Neural progenitor cell (in vitro differentiated cells): ENCODE measurements around the gene C9orf50. TPM values are rescaled to one million over a fixed set of nuclear protein-coding genes. Genes with fewer than 3 reads are reported as not detected.
A peak's percentile ranks its signal among the peaks of the same experiment; 100 is the strongest.
"Not testable (repeated sequence)": the region's sequence is repeated elsewhere in the genome, so short reads cannot be mapped to it uniquely, and the experiment has no call there.

Experiments used
- DNase-seq: peaks from one replicate; pipeline ENCODE4 v3.0.0-alpha.2; 2016; ENCODE audit warnings: low spot score
- H2AFZ ChIP-seq: fragments of 200-600 bp; sonication (generic); replicated peaks from 2 replicates; pipeline ENCODE4 v1.6.1; 2016; ENCODE audit warnings: antibody characterized with exemption
- H3F3A ChIP-seq: fragments of 200-600 bp; sonication (generic); 2 replicates; pipeline ENCODE4 v1.6.1; 2016; ENCODE audit warnings: antibody characterized with exemption, low read depth
- H3K27ac ChIP-seq: fragments of 200-600 bp; sonication (generic); 2 replicates; pipeline ENCODE4 v1.5.1; 2016; ENCODE audit warnings: mild to moderate bottlenecking
- H3K27me3 ChIP-seq: fragments of 200-600 bp; sonication (generic); 2 replicates; pipeline ENCODE4 v1.6.1; 2016; ENCODE audit warnings: mild to moderate bottlenecking, moderate library complexity
- H3K36me3 ChIP-seq: fragments of 200-600 bp; sonication (generic); 2 replicates; pipeline ENCODE4 v1.5.1; 2016
- H3K4me1 ChIP-seq: fragments of 200-600 bp; sonication (generic); 2 replicates; pipeline ENCODE4 v1.6.1; 2016; ENCODE audit warnings: mixed run types
- H3K4me2 ChIP-seq: fragments of 200-600 bp; sonication (generic); 2 replicates; pipeline ENCODE4 v1.6.1; 2016
- H3K4me3 ChIP-seq: fragments of 200-600 bp; sonication (generic); 2 replicates; pipeline ENCODE4 v1.5.1; 2016
- H3K79me2 ChIP-seq: fragments of 200-600 bp; sonication (generic); 2 replicates; pipeline ENCODE4 v1.6.1; 2016; ENCODE audit warnings: low read depth
- H3K9ac ChIP-seq: fragments of 200-600 bp; sonication (generic); 2 replicates; pipeline ENCODE4 v1.6.1; 2016
- H3K9me3 ChIP-seq: fragments of 200-600 bp; sonication (generic); 2 replicates; pipeline ENCODE4 v1.5.1; 2016; ENCODE audit warnings: low read depth
- H4K20me1 ChIP-seq: fragments of 200-600 bp; sonication (generic); 2 replicates; pipeline ENCODE4 v1.6.1; 2016; ENCODE audit warnings: low read depth
- H3K27ac Mint-ChIP-seq: 3 replicates; pipeline ENCODE4 v1.8.0; 2021; ENCODE audit warnings: mixed read lengths
- H3K27me3 Mint-ChIP-seq: 2 replicates; pipeline ENCODE4 v1.8.0; 2022; ENCODE audit warnings: low read depth, mild to moderate bottlenecking, inconsistent platforms, moderate library complexity, mixed read lengths; ENCODE audit not compliant: insufficient read depth
- H3K36me3 Mint-ChIP-seq: 3 replicates; pipeline ENCODE4 v1.8.0; 2021; ENCODE audit warnings: mixed read lengths
- H3K4me1 Mint-ChIP-seq: 3 replicates; pipeline ENCODE4 v1.8.0; 2021; ENCODE audit warnings: mixed read lengths
- H3K4me3 Mint-ChIP-seq: 3 replicates; pipeline ENCODE4 v1.8.0; 2021; ENCODE audit warnings: mild to moderate bottlenecking, moderate library complexity, mixed read lengths
- H3K9me3 Mint-ChIP-seq: 3 replicates; pipeline ENCODE4 v1.8.0; 2020; ENCODE audit warnings: mixed read lengths
- EZH2 ChIP-seq: fragments of 200-600 bp; sonication (generic); IDR thresholded peaks from 2 replicates; pipeline ENCODE4 v1.6.1; 2017; ENCODE audit warnings: antibody characterized with exemption, mild to moderate bottlenecking, moderate library complexity
- EZH2phosphoT487 ChIP-seq: fragments of 200-600 bp; sonication (generic); IDR thresholded peaks from 2 replicates; pipeline ENCODE4 v1.6.1; 2017; ENCODE audit warnings: antibody characterized with exemption
- total RNA-seq: library from RNA; depleted of rRNA; stranded (reverse); fragments of >200 nt; gene quantifications from 2 replicates; pipeline ENCODE4 v1.2.3, GENCODE V29; 2015; ENCODE audit warnings: low replicate concordance
- TF ChIP-seq, protein P1 (sequence below): fragments of 200-600 bp; sonication (generic); IDR thresholded peaks from 2 replicates; pipeline ENCODE4 v1.5.1; 2017; ENCODE audit warnings: antibody characterized with exemption, mild to moderate bottlenecking

The C9orf50 gene
- total RNA-seq, 1 donor from 2014 or later = not detected

DNA sequence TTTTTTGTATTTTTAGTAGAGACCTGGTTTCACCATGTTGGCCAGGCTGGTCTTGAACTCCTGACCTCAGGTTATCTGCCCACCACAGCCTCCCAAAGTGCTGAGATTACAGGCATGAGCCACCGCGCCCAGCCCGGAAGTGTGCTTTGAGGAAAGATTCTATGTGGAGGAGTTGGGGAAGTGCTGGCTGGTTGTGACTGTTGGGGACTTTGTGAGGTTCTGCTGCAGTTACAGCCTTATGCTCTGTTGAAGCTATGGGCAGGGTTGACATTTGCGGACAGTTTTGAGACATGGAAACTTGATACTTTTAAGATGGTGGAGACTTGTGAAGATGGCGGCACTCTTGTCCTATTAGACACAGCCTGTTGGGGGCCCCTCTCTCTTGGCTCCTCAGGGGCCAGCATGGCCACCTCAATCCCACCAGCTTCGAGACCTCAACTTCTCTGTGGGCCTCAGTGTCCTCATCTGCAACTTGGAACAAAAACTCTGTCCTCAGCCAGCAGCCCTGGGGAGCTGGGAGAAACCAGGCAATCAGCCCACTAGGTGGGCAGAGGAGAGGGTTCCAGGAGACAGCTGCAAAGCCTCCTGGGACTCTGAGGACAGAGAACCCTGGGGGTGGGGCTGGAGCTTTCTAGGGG is 24.9 kb downstream of the C9orf50 start:
- Mint-ChIP-seq H3K4me1 (peaks cover 74% of the 10 kb centered on the region), H3K36me3 (no peaks in the 10 kb centered on the region), H3K27me3 (peaks cover 15% of the 10 kb centered on the region), H3K4me3 (peak overlapping the region; percentile 80), H3K27ac (peak overlapping the region; percentile 91), H3K9me3 (no peaks in the 10 kb centered on the region)
- H3K9me3 ChIP-seq = no peaks in the 10 kb centered on the region
- no peak overlapping the region for H3K9ac ChIP-seq
- H4K20me1 ChIP-seq = no peaks in the 10 kb centered on the region
- TF ChIP-seq EZH2 = no peak
- TF ChIP-seq, protein P1, sequence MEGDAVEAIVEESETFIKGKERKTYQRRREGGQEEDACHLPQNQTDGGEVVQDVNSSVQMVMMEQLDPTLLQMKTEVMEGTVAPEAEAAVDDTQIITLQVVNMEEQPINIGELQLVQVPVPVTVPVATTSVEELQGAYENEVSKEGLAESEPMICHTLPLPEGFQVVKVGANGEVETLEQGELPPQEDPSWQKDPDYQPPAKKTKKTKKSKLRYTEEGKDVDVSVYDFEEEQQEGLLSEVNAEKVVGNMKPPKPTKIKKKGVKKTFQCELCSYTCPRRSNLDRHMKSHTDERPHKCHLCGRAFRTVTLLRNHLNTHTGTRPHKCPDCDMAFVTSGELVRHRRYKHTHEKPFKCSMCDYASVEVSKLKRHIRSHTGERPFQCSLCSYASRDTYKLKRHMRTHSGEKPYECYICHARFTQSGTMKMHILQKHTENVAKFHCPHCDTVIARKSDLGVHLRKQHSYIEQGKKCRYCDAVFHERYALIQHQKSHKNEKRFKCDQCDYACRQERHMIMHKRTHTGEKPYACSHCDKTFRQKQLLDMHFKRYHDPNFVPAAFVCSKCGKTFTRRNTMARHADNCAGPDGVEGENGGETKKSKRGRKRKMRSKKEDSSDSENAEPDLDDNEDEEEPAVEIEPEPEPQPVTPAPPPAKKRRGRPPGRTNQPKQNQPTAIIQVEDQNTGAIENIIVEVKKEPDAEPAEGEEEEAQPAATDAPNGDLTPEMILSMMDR = no peak
- peaks cover 42% of the 10 kb centered on the region for H3F3A ChIP-seq
- no peaks in the 10 kb centered on the region for H3K79me2 ChIP-seq
- no peak overlapping the region for H3K27ac ChIP-seq
- H3K27me3 ChIP-seq = no peaks in the 10 kb centered on the region
- peaks cover 32% of the 10 kb centered on the region for H3K4me1 ChIP-seq
- no peak for DNase-seq
- peak overlapping the region; percentile 18 for H2AFZ ChIP-seq
- peak overlapping the region; percentile 77 for H3K4me2 ChIP-seq
- H3K4me3 ChIP-seq = peak overlapping the region; percentile 56
- H3K36me3 ChIP-seq = no peaks in the 10 kb centered on the region

DNA sequence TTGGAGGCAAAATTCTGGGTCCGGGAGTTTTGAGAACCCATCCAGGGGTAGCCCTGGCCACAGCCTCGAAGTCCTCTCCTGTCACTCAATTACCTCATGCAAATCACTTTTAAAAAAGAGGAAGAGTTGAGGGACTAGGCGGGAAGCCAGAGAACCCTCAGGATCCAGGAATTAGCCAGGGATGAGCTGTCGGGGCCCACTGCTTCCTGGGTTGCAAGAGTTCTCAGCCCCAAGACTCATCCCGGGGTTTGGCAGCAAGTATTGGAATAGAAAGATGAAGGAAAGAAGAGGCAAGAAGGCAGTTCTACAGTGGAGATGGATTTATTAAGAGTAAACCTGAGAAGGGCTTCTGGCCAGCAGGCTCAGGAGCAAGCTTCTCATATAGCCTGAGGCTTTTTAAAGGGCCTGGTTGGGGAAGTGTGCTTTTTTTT is 25.6 kb downstream of the C9orf50 start:
- peaks cover 15% of the 10 kb centered on the region for H3K27me3 Mint-ChIP-seq
- no peak overlapping the region for H3K4me2 ChIP-seq

DNA sequence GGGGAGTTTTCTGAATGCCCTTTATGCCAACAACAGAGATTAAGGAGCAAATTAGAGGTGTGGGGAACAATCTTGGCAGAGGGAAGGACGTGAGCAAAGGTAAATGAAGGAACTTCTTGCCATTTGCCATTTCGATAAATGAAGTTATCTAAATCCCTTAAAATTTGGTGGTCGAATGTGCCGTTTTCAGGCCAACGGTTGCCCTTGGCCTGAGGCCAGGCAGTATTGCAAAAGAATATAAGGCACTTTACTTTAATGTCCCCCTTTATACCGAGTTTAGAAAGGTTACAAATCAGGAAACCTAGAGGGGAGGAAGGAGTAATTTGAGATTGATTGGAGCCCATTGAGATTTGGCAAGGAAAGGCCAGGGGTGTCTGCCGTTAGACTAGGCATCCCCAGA is 26.3 kb downstream of the C9orf50 start:
- no peak overlapping the region for H2AFZ ChIP-seq
- no peak overlapping the region for H3K4me2 ChIP-seq
- no peak overlapping the region for H3K4me3 ChIP-seq
- no peak overlapping the region for H3K27ac ChIP-seq
- Mint-ChIP-seq H3K27ac (peak overlapping the region; percentile 3), H3K4me3 (peak overlapping the region; percentile 1), H3K27me3 (peaks cover 15% of the 10 kb centered on the region), H3K9me3 (no peaks in the 10 kb centered on the region), H3K36me3 (no peaks in the 10 kb centered on the region), H3K4me1 (peaks cover 76% of the 10 kb centered on the region)
- no peaks in the 10 kb centered on the region for H4K20me1 ChIP-seq
- H3K4me1 ChIP-seq = peaks cover 46% of the 10 kb centered on the region
- no peak for DNase-seq
- H3K27me3 ChIP-seq = no peaks in the 10 kb centered on the region
- no peak for TF ChIP-seq EZH2phosphoT487
- no peak for TF ChIP-seq EZH2
- TF ChIP-seq, protein P1 = no peak
- no peaks in the 10 kb centered on the region for H3K36me3 ChIP-seq
- peaks cover 54% of the 10 kb centered on the region for H3F3A ChIP-seq
- no peaks in the 10 kb centered on the region for H3K9me3 ChIP-seq
- H3K9ac ChIP-seq = no peak overlapping the region
- no peaks in the 10 kb centered on the region for H3K79me2 ChIP-seq

More for the DNA sequence above, 25.6 kb downstream of the C9orf50 start:
- Histone ChIP-seq H3K4me3 (no peak overlapping the region), H3K27ac (no peak overlapping the region), H3K79me2 (no peaks in the 10 kb centered on the region), H4K20me1 (no peaks in the 10 kb centered on the region), H3K27me3 (no peaks in the 10 kb centered on the region), H3K9ac (no peak overlapping the region), H3K36me3 (no peaks in the 10 kb centered on the region), H3K4me1 (peaks cover 39% of the 10 kb centered on the region), H3F3A (peaks cover 48% of the 10 kb centered on the region), H3K9me3 (no peaks in the 10 kb centered on the region), H2AFZ (no peak overlapping the region)
- H3K4me1 Mint-ChIP-seq = peaks cover 74% of the 10 kb centered on the region
- H3K9me3 Mint-ChIP-seq = no peaks in the 10 kb centered on the region
- no peak overlapping the region for H3K4me3 Mint-ChIP-seq
- H3K27ac Mint-ChIP-seq = no peak overlapping the region
- no peak for DNase-seq
- no peak for TF ChIP-seq EZH2phosphoT487
- TF ChIP-seq, protein P1 = no peak
- no peak for TF ChIP-seq EZH2
- no peaks in the 10 kb centered on the region for H3K36me3 Mint-ChIP-seq

DNA sequence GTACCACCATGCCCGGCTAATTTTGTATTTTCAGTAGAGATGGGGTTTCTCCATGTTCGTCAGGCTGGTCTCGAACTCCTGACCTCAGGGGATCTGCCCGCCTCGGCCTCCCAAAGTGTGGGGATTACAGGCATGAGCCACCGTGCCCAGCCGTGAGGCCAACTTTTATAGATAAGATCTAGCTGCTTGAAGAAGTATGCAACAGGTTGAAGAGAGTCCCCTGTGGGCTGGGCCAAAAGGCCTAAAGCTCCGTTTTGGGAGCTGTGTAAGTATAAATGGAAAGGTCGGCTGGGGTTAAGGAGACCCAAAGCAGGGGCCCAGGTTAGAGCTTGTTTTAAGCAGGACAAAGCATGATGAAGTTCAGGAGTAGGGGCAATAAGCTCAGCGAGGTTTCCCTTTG is 28.1 kb downstream of the C9orf50 start:
- not testable (repeated sequence) for DNase-seq, H3K36me3 Mint-ChIP-seq, H3K4me2 ChIP-seq, H3K79me2 ChIP-seq, H3K9ac ChIP-seq, H3K4me3 ChIP-seq, H3K27me3 ChIP-seq, H3K27ac ChIP-seq, H2AFZ ChIP-seq, H4K20me1 ChIP-seq, H3K9me3 Mint-ChIP-seq, H3K36me3 ChIP-seq, H3K9me3 ChIP-seq
- Histone ChIP-seq H3F3A (peaks cover 40% of the 10 kb centered on the region), H3K4me1 (peaks cover 41% of the 10 kb centered on the region)
- H3K4me1 Mint-ChIP-seq = peaks cover 73% of the 10 kb centered on the region
- peak overlapping the region; percentile 13 for H3K27ac Mint-ChIP-seq
- peak overlapping the region; percentile 15 for H3K4me3 Mint-ChIP-seq
- peaks cover 18% of the 10 kb centered on the region for H3K27me3 Mint-ChIP-seq
